ENCODE data around the gene SH3RF1. TPM values are rescaled to one million over a fixed set of nuclear protein-coding genes. Genes with fewer than 3 reads are reported as not detected.

Gene SH3RF1
- total RNA-seq, 1 experiment from 2014 or later = 4.4 TPM

DNA sequence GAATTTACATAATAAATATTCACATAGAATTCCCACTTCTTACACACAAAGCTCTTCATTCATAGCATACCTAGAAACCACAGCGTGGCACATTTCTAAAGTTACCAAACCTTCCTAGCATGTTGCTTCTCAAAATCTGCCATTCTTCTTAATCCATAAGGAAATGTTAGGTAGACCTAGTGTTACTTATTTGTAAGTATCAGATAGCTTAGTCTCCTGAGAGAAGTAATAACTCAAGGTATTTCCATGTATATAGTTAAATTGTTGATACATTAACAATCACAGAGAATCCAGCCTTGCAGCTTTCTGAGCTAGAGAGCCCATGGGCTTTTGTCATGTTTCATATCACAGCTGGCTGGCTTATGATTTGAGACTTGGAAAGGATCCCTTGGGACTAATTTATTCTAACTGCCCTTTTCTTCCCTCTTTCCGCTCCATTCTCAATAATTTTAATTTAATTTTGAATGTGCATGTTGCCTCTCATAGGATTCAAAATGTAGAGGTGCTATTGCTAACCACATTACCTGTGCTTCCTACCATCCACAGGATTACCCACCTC lies 17.6 kb downstream of the SH3RF1 start:
- DNase-seq (ENCODE audit: extremely low read depth, low read depth) = no peak

DNA sequence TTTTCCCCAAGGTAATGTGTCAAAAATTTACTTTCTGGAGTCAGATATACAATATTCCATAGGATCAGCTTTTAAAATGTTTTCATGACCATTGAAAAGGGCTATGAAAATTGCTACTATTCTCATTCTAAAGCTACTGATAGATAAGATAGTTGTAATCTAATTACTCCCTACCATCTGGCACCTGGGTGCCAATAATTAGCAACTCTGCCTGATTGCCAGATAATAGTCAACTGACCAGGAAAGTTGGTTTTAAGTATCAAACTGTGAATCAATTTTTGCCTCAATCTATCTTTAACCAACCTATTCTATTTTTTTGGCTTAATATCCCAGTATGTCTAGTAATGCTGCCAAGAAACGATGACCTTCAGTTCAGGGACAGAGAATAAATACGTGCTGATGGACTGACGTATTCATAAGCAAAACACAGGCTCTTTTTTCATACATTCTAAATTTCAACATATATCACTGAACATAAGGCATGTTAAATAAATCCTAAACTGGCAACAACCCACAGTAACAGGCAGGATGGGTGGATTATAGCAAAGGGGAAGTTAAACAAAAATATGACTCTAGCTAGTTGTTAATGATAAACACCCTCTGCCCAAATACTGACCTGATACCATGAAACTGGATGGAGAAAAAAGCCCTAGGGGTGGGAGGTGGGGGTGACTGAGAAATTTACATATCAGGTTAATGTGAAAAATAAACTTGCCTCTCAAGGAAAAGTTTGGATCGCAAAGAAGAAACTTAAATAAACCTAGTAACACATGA lies 18.2 kb downstream of the SH3RF1 start:
- no peak for DNase-seq (ENCODE audit: extremely low read depth, low read depth)

DNA sequence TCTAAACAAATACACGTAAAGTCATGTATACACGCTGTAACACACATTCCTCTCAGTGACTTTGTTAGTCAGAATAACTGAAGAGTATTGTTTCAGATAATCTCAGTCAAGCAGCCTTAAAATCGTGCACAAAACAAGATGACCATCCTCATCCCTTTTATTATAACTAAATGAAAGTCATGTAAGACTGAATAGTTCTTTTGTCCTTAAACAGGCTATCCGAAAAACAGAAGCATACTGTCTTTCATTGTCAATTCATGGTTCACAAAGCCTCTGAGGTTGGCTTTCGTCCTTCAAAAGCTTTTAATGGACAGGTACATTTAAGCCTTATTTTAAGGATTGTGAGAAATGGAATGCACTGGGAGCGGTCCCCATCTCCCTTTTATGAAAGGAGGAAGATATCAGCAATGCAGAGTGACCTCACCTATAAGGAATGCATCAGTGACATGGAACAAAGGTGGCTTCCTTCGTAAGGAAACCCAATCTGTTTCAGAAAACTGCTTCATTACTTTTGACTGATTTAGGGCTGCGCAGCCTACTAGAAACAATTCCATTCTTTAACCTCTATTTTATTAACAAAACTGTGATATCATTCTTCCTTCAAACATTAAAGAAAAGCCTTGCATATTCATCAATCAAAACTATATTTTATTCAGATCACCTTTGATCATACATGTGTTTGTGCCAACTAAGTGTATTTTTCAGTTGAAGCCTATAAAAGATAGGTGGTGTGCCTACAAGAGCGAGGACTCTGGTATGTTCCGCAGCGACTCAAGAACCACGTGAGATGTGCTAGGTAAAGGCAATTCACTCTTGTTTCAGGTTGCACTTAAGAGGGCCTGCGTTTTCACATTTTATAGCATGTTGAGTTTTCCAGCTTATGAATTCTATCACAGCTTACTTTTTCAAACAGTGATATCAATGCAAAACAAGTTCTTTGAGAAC lies 19.2 kb downstream of the SH3RF1 start:
- DNase-seq (ENCODE audit: extremely low read depth, low read depth) = no peak

DNA sequence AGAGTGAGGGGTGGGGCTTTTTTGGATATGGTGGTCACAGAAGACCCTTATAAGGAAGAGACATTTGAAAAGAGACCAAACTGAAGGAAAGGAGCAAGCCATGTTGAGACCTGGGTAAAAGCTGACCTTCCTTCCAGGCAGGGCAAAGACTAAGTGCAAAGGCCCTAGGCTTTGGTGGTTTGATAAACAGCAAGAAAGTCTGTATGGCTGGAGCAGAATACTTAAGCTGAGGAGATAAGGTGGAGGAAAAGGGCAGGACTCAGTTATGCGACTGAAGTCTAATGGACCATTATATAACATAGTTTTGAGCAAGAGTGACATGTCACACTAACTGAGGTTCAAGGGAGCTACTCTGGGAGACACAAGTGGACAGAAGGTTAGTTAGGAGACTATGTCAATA lies 20.0 kb downstream of the SH3RF1 start:
- DNase-seq (ENCODE audit: extremely low read depth, low read depth) = no peak

DNA sequence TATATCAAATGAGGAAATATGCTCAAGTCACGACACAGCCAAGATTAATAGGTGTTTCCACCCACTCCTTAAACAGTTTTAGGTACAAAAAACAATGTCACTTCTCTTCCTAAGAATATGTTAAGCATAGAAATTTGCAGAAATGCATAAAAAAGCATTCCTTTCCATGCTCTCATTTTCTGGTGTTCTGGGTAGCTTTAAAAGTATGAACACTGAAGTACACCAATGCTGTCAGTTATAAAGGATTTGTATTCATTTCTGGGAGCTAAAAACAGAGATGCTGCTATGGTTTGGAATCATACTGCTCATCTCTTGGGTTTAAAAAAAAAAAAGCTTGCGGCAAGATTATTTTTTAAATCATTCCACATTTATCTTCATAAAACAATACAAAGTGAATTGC lies 20.8 kb downstream of the SH3RF1 start:
- DNase-seq (ENCODE audit: extremely low read depth, low read depth) = no peak

DNA sequence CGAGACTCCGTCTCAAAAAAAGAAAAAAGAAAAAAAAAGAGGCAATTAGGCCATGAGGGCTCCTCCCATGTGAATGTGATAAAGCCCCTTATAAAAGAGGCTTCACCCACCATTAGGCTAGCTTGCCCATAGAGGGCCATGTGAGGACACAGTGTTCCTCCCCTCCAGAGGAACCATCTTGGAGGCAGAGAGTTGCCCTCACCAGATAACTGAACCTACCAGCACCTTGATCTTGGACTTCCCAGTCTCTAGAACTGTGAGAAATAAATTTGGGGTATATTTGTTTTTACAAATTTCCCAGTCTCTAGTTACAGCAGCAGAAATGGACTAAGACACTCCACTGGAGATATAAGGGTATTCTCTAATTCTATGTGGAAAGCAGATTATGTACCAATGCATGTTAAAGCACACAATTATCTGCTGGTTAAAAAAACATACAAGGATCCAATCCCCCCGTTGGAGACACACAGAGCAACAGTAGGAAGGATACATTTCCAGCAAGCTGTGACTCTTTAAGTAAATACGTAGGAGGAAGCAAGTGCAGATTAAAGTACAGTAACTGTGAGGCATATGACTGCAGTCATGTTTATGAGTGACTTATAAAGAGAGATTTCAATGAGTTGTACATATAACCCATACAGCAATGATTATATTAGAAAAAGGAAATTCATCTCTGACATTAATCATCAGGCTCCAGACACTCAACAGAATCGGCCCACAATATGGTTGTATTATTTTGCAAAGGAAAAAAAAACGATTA lies 21.4 kb downstream of the SH3RF1 start:
- no peak for DNase-seq (ENCODE audit: extremely low read depth, low read depth)

DNA sequence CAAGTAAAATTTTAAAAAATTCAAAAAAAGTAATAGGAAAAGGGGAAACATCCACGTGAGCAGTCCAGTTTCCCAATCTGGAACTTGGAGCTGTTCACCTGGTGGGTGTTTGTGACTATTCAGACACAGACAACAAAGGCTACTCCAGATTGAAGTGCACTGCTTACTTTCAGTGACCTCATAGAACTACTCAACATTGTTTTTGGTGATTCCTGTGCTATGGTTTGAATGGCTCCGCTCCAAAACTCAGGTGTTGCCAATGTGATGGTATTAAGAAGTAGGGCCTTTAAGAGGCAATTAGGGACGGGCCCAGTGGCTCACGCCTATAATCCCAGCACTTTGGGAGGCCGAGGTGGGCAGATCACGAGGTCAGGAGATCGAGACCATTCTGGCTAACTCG lies 22.1 kb downstream of the SH3RF1 start:
- no peak for DNase-seq (ENCODE audit: extremely low read depth, low read depth)

DNA sequence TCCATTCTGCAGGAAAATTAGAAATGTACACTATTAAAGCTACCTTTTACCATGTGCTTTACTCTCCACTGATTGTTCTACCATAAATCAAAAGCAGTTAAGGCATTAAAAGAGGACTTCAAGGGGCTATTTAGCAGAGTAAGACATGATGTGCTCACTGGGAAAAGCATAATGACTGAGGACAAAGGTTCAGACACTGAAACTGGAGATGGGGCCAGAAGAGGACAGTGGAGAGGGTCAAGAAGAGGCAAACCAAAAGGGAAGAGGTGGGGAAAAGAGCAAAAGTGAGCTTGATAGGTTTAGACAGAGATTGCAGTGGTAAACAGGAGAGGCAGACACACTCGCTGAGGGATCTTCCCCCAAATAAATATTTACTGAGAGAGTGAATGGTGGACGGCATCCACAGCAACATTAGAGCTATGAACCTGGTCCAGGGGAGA lies 23.8 kb downstream of the SH3RF1 start:
- DNase-seq (ENCODE audit: extremely low read depth, low read depth) = no peak

DNA sequence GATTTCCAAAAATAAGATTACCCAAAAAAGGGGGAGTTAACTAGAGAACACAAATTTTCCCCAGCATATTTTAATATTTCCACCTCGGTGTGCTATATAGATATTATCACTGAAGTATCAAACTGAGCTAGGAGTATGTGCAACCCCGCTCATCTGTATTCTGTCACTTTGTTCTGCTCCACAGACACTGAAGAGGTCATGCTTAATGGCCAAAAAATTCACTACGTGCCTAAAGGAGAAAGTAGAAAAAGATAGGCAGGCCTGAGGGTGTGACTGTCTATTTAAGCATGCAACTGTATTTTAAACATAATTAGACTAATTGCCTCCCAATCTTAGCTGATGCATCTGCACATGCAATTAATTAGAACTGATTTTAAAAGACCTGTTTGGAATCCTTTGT lies 24.5 kb downstream of the SH3RF1 start:
- no peak for DNase-seq (ENCODE audit: extremely low read depth, low read depth)

DNA sequence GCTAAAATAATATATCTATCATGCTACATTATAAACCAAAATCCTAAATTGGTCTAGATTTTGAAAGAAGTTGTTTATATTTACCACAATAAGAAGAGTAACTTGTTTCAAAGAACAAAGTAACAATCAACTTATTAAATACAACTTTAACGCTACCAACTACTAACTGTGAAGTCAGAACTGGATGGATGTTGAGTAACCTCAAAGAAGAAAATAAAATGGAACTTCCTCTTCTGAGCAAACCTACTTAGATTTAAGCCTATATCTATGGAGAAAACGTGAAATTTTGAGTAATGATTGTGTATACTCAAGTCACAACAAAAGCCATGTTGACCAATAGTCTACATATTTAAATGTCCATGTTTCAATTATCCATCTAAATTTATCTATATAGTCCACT lies 25.7 kb downstream of the SH3RF1 start:
- no peak for DNase-seq (ENCODE audit: extremely low read depth, low read depth)

DNA sequence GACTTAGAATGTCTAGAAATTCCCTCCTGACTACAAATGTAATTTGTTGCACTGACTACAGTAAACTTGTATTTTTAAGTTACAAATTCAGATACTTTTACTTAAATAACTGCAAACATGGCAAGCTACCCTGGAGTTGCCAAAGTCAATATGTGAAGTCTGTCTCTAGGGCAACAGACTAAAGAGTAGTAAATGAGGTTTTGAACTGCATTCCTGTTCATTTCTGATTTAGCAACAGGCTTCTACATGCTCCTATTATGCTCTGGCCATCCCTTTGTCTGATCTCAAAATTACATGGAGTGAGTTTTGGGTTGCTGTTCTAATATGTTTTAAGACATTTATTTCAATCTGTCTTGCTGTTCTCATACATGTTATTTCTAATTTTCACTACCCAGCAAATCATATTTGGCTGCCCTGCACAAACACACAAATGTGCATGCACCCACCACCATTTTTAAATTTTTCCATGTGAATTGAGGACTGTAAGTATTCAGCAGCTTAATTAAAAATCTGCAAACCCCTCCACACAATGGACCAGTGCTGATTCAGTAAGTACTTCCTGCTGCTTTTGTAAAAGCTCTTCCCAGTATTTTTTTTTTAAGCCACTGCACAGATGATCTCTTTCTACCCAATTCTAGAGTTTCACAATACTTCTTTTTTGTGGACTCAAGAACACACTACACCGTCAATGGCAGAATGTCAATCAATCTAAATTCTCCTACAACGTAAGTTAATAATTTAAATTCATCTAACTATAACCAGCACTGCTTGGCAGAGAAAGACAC lies 26.7 kb downstream of the SH3RF1 start:
- DNase-seq (ENCODE audit: extremely low read depth, low read depth) = no peak

DNA sequence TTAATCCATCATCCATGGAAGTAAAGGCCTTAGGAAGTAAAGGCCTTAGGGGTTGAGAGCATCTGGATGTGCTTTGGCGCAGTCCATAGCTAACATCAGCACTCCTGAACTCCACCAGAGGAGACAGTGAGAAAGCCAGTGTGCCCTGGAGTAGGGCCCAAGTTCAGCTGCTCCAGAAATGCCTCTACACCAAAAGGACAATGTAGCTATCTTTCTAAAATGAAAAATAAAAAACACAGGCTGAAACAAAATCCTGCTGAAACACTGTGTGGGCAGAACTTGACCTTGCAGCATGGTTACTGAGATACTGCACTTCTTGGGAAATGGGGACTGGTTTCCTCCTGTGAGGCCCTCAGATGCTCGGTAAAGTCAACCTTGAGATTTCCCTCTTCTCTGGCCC lies 29.3 kb downstream of the SH3RF1 start:
- DNase-seq (ENCODE audit: extremely low read depth, low read depth) = no peak

DNA sequence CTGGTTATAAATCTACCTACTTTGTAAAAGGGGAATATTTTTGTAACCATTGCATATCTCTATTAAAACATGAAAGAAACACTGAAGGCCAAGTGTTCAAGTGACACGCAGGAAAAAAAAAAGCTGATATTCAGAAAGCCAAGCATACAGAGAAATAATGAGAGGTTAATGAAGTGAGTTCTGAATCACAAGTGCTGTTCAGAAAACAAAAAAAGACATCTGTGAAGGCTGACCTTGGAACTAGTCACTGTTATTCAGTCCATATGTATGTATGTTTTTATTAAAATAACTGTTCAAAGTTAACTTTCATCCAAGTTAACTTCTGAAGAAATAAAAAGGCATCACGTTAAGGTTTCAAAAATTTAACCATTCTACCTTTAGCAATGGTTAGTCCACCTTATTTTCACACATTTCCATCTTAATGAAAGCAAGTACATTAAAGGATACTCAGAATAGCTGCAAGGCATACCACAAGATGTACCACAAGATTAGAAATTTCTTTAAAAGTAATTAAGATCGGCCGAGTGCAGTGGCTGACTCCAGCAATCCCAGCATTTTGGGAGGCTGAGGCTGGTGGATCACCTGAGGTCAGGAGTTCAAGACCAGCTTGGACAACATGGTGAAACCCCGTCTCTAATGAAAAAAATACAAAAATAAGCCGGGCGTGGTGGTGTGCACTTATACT lies 31.4 kb downstream of the SH3RF1 start:
- no peak for DNase-seq (ENCODE audit: extremely low read depth, low read depth)

DNA sequence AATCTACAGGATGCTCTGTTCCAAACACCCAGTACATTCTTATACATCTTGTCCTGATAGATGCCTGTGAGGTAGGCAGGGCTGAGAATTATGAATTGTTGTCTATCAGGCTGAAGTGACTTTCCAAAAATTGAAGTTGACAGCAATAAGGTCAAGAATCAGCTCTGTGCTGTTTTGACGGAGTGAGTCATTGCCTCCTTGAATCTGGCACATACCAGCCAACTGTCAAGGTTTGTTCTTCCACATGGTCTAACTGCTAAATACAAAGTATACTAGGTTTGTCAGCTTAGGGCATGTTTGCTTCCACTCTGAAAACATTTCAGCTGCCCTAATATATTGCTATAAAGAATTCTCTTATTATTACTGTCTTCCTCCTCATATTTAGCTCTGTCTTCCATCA lies 32.3 kb downstream of the SH3RF1 start:
- no peak for DNase-seq (ENCODE audit: extremely low read depth, low read depth)

DNA sequence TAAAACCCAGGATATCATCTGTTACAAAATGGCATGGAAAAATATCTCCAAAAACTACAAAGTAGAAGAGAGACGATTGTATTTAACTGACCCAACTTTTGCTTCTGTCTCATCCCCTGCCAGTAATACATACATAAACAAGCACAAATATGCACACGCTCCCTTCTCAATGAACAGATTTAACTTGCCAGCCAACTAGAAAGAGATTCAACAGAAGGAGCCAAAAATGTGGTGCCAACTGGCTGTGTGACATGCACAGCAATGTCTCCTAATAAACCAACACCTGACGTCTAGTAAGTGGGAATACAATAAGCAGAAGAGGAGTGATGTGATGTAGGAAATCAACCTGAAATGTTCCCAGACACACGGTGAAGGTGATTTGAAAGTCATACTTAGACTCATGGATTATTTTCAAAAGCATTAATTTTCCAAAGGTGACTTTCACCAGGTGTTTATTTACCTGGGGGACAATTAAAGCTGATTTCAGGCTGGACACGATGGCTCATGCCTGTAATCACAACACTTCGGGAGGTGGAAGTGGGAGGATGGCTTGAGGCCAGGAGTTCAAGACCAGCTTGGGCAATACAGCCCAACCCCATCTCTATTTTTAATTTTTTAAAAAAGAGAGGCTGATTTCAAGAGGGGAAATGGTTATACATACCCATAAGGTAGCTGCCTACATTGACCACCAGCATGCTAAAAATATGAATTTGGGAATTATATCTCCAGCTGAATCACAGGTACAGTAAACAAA lies 33.7 kb downstream of the SH3RF1 start:
- DNase-seq (ENCODE audit: extremely low read depth, low read depth) = no peak

DNA sequence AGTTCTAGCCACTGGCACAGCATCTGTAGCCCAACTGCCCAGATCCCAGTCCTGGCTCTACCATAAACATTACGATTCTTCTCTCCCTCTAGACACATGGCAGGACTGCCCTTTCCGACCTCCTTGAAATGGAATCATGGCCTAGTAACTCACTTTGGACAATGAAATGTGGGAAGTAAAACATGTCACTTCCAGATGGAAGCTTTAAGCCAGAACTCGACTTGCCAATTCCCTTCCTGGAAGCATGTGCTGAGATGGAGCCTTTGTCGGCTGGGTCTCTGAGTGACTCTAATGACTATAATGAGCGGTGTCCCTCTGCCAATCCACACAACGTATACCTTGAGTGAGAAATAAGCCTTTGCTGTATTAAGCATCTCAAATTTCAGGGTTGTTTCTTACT lies 34.7 kb downstream of the SH3RF1 start:
- DNase-seq (ENCODE audit: extremely low read depth, low read depth) = no peak

DNA sequence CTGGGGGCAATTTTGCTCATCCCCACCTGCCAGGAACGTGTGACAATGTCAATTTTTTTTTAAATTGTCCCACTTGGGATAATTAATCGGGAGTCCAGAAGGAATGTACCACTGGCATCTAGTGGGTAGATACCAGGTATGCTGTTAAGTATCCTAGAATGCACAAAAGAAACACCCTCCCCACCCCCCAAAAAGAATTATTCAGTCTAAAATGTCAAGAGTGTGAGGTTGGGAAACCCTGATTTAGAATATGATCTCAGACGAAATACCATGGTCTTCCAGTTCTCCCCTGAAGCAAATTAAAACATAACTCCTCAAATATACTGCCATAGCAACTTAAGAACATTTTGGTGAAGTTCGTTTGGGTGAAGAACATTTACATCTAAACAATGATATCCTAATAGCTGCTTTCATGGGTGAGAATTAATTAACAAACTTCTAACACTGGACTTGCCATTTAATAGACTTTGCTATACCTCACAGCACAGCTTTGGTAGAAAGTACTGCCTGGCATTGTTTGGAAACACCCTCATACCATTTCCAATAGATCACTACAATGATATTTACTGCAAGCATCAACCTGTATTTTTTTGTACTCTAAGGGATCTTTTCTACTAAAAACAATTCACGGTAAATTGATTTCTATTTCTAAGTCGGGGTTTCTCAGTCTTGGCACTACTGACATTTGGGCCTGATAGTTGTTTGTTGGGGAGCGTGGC lies 36.5 kb downstream of the SH3RF1 start:
- DNase-seq (ENCODE audit: extremely low read depth, low read depth) = no peak

DNA sequence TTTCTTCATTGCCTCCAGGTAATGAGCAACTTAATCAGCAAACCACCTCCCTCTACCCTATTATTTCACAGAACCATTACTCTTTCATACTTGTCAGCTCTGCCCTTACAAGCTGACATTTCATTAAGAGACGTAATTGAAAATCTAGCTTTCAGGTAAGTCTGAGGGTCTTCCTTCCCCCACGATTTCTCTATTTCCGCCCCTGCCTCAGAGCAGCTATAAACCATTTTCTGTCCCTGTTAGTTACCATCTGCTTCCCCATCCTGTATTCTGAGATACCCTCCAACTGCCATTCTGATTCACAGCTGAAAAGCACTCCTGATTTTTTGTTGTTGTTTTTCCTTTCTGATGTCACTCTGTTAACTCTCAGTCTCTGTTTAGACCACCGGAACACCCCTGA lies 37.1 kb downstream of the SH3RF1 start:
- no peak for DNase-seq (ENCODE audit: extremely low read depth, low read depth)
